Epithelial cell of esophagus (primary cell): ENCODE measurements around the gene CXorf65.

Source experiments
- DNase-seq: peaks from one replicate; pipeline ENCODE4 v3.0.0; 2010; ENCODE audit warnings: low read depth
- H3K4me3 ChIP-seq: 2 replicates; pipeline ENCODE4 v1.5.1; 2011; ENCODE audit warnings: mild to moderate bottlenecking, low read length, control low read depth
- TF ChIP-seq, protein P1 (sequence below): IDR thresholded peaks from 2 replicates; pipeline ENCODE4 v1.5.1; 2011; ENCODE audit warnings: low read depth, mild to moderate bottlenecking, low read length, control low read depth, inconsistent platforms; ENCODE audit not compliant: insufficient read depth; ENCODE audit errors: missing control alignments

Gene CXorf65

DNA sequence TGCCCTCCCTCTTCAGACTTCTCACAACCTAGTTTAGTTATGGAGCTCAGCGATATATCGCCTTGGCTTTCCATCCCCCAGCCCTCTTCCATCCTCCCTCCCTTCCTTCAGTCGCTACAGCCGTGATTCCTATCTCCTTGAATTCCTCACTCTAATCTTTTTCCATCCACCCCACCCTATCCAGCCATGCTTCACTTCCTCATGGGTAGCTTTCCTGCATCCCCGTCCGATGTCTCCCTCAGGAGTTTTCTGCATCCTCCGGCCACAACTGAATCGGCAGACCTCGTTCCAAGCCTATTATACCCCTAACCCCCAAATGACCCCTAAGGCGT, 38.9 kb downstream of the CXorf65 start:
- no peak for DNase-seq
- TF ChIP-seq, protein P1, sequence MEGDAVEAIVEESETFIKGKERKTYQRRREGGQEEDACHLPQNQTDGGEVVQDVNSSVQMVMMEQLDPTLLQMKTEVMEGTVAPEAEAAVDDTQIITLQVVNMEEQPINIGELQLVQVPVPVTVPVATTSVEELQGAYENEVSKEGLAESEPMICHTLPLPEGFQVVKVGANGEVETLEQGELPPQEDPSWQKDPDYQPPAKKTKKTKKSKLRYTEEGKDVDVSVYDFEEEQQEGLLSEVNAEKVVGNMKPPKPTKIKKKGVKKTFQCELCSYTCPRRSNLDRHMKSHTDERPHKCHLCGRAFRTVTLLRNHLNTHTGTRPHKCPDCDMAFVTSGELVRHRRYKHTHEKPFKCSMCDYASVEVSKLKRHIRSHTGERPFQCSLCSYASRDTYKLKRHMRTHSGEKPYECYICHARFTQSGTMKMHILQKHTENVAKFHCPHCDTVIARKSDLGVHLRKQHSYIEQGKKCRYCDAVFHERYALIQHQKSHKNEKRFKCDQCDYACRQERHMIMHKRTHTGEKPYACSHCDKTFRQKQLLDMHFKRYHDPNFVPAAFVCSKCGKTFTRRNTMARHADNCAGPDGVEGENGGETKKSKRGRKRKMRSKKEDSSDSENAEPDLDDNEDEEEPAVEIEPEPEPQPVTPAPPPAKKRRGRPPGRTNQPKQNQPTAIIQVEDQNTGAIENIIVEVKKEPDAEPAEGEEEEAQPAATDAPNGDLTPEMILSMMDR, result no peak
- peak overlapping the region; percentile 71 for H3K4me3 ChIP-seq

DNA sequence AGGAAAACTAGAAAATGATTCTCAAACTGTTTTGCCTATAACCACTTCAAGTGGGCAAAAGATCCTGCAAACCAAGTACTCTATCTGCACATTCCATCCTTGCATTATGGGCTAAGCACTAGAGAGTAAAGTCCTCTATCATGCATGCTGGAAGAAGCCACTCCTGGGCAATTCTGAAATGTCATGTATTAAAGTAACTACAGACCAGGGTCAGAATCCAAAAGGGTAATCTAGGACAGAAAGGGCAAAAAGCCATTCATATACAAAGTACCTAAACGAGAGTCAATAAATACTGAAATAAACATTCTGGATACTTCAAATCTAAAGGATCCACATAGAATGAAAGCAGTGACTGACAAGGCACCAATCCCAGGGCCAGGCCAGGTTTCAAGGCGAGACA, 39.5 kb downstream of the CXorf65 start:
- H3K4me3 ChIP-seq, result peak overlapping the region; percentile 71
- TF ChIP-seq, protein P1, result no peak
- DNase-seq, result no peak

DNA sequence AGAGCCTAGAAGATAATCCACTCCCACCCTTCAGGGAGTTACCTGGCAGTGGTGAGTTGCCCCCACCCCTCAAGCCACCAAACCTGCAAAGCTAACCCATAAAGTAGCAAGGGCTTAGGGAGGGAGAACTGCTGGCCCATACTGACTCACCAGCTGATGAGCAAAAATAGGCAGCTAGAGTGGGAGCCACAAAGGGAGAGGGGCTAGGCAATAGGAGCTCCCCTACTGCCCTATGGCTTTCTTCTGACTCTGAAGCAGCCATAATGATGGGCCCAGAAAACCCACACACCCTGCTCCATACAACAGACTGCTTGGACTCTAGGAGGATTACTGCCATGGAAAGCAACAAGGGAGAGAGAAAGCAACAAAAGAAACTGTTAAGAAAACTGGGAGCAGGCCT, 46.4 kb downstream of the CXorf65 start:
- DNase-seq, result no peak
- no peak overlapping the region for H3K4me3 ChIP-seq
- TF ChIP-seq, protein P1, result no peak

DNA sequence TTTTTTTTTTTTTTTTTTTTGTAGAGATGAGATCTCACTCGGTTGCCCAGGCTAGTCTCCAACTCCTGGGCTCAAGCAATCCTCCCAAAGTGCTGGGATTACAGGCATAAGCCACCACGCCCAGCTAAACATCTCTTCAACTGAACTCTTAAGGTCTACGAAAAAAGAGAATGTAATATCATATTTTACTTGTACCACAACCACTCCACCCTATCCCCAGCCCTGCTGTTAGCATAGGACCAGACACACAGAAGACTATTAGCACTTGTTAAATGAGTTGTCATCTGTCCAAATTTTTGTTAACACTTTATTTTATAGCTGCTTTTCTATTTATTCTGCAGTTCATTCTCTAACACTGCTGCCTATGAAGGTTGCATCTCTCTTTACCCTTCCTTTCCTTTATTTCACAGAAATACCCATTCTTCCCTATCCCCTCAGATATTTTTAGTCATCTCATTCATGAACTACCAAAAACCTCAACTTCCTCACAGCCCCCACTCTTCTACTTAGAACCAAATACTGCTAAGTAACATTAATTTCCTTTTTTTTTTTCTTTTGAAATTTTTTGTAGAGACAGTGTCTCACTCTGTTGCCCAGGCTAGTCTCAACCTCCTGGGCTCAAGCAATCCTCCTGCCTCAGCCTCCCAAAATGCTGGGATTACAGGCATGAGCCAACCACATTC, 48.6 kb downstream of the CXorf65 start:
- DNase-seq, result no peak
- no peak overlapping the region for H3K4me3 ChIP-seq
- TF ChIP-seq, protein P1, result no peak

DNA sequence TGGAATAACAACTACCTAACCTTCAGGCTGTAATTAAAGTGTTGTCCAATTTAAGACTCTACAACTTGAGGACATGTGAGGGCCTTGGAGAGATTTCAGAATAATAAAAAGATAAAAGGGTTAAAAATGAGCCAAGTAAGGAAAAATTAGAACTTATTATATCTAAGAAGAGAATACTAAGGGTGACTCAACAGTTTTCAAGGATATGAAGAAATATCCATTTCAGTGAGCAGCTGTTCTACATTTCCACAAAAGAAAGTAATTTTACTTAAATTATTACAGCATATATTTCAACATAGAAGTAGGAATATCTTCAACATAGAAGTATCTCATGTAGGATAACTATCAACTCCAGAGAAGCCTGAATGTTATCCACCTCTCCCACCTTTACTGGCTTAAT, 49.7 kb downstream of the CXorf65 start:
- TF ChIP-seq, protein P1, result no peak
- H3K4me3 ChIP-seq, result no peak overlapping the region
- no peak for DNase-seq
